Measurements from ENCODE around the gene ARMH2. TPM values are rescaled to one million over a fixed set of nuclear protein-coding genes. Genes with fewer than 3 reads are reported as not detected.

ARMH2 gene
- total RNA-seq, 1 donor from 2014 or later: not detected

GRCh38 chr6:24831771-24832716 is 33.3 kb upstream of the ARMH2 start:
- H3K27ac ChIP-seq (ENCODE audit: low read depth, low read length): no peak overlapping the region
- no peaks in the 10 kb centered on the region for H3K79me2 ChIP-seq (ENCODE audit: insufficient read depth, low read length)
- TF ChIP-seq EZH2 (IDR thresholded peaks at IDR 0.05; ENCODE audit: insufficient read depth, low read length): no peak
- TF ChIP-seq, protein P1, sequence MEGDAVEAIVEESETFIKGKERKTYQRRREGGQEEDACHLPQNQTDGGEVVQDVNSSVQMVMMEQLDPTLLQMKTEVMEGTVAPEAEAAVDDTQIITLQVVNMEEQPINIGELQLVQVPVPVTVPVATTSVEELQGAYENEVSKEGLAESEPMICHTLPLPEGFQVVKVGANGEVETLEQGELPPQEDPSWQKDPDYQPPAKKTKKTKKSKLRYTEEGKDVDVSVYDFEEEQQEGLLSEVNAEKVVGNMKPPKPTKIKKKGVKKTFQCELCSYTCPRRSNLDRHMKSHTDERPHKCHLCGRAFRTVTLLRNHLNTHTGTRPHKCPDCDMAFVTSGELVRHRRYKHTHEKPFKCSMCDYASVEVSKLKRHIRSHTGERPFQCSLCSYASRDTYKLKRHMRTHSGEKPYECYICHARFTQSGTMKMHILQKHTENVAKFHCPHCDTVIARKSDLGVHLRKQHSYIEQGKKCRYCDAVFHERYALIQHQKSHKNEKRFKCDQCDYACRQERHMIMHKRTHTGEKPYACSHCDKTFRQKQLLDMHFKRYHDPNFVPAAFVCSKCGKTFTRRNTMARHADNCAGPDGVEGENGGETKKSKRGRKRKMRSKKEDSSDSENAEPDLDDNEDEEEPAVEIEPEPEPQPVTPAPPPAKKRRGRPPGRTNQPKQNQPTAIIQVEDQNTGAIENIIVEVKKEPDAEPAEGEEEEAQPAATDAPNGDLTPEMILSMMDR (IDR thresholded peaks at IDR 0.05; ENCODE audit: insufficient read depth, low read depth, low read length): no peak
- H3K9me3 ChIP-seq (ENCODE audit: insufficient read depth, low read depth, low read length): no peaks in the 10 kb centered on the region
- Mint-ChIP-seq H3K27me3 (ENCODE audit: low read depth, unreplicated experiment) (peaks cover 5% of the 10 kb centered on the region), H3K36me3 (ENCODE audit: low read depth, unreplicated experiment) (no peaks in the 10 kb centered on the region), H3K9me3 (ENCODE audit: unreplicated experiment) (peaks cover 7% of the 10 kb centered on the region), H3K27ac (ENCODE audit: unreplicated experiment) (no peak overlapping the region), H3K4me3 (ENCODE audit: unreplicated experiment) (no peak overlapping the region), H3K4me1 (ENCODE audit: low read depth, unreplicated experiment) (no peaks in the 10 kb centered on the region)
- H3K4me3 ChIP-seq (ENCODE audit: insufficient read depth, low read depth, low read length): no peak overlapping the region
- no peaks in the 10 kb centered on the region for H3K4me1 ChIP-seq (ENCODE audit: insufficient read depth, low read length)
- H2AFZ ChIP-seq (ENCODE audit: low read depth, low read length): no peak overlapping the region
- FAIRE-seq (no peak), DNase-seq (ENCODE audit: low read depth) (peak; percentile 11)
- H3K4me2 ChIP-seq (ENCODE audit: low read length): peak overlapping the region; percentile 5
- H4K20me1 ChIP-seq (ENCODE audit: insufficient read depth, low read length): no peaks in the 10 kb centered on the region
- H3K27me3 ChIP-seq (ENCODE audit: insufficient read depth, low read length): no peaks in the 10 kb centered on the region
- no peaks in the 10 kb centered on the region for H3K36me3 ChIP-seq (ENCODE audit: insufficient read depth, low read length)
- H3K9ac ChIP-seq (ENCODE audit: low read length): peak overlapping the region; percentile 3

DNA sequence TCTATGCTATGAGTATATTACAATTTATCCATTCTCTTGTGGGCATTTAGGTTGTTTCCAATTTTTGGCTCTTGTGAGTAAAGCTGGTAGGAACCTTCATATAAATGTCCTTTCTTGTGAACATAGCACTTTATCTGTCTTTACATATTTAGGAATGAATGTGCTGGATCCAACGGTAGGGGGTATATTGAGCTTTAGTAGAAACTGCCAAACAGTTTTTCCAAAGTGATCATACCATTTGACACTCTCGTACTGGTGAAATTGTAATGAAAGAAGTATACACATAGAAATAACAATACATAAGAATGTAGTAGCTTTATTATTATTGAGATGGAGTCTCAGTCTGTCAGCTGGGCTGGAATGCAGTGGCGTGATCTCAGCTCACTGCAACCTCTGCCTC is 30.9 kb upstream of the ARMH2 start:
- Histone ChIP-seq H3K36me3 (ENCODE audit: insufficient read depth, low read length) (no peaks in the 10 kb centered on the region), H3K9ac (ENCODE audit: low read length) (no peak overlapping the region), H3K4me1 (ENCODE audit: insufficient read depth, low read length) (no peaks in the 10 kb centered on the region), H4K20me1 (ENCODE audit: insufficient read depth, low read length) (no peaks in the 10 kb centered on the region), H3K9me3 (ENCODE audit: insufficient read depth, low read depth, low read length) (no peaks in the 10 kb centered on the region), H3K4me2 (ENCODE audit: low read length) (no peak overlapping the region), H2AFZ (ENCODE audit: low read depth, low read length) (no peak overlapping the region), H3K27me3 (ENCODE audit: insufficient read depth, low read length) (no peaks in the 10 kb centered on the region), H3K27ac (ENCODE audit: low read depth, low read length) (no peak overlapping the region), H3K4me3 (ENCODE audit: insufficient read depth, low read depth, low read length) (no peak overlapping the region), H3K79me2 (ENCODE audit: insufficient read depth, low read length) (no peaks in the 10 kb centered on the region)
- Mint-ChIP-seq H3K4me1 (ENCODE audit: low read depth, unreplicated experiment) (no peaks in the 10 kb centered on the region), H3K36me3 (ENCODE audit: low read depth, unreplicated experiment) (no peaks in the 10 kb centered on the region), H3K27me3 (ENCODE audit: low read depth, unreplicated experiment) (peaks cover 5% of the 10 kb centered on the region), H3K9me3 (ENCODE audit: unreplicated experiment) (peaks cover 3% of the 10 kb centered on the region), H3K4me3 (ENCODE audit: unreplicated experiment) (no peak overlapping the region), H3K27ac (ENCODE audit: unreplicated experiment) (no peak overlapping the region)
- no peak for TF ChIP-seq EZH2 (IDR thresholded peaks at IDR 0.05; ENCODE audit: insufficient read depth, low read length)
- TF ChIP-seq, protein P1 (IDR thresholded peaks at IDR 0.05; ENCODE audit: insufficient read depth, low read depth, low read length): no peak
- DNase-seq (ENCODE audit: low read depth) (no peak), FAIRE-seq (no peak)

GRCh38 chr6:24827970-24828369 is 29.3 kb upstream of the ARMH2 start:
- TF ChIP-seq EZH2 (IDR thresholded peaks at IDR 0.05; ENCODE audit: insufficient read depth, low read length): no peak
- TF ChIP-seq, protein P1 (IDR thresholded peaks at IDR 0.05; ENCODE audit: insufficient read depth, low read depth, low read length): no peak
- DNase-seq (ENCODE audit: low read depth): no peak
- FAIRE-seq: no peak
- no peak overlapping the region for H3K4me2 ChIP-seq (ENCODE audit: low read length)
- H3K4me3 Mint-ChIP-seq (ENCODE audit: unreplicated experiment): no peak overlapping the region
- H3K27me3 Mint-ChIP-seq (ENCODE audit: low read depth, unreplicated experiment): peaks cover 5% of the 10 kb centered on the region
- H3K4me1 Mint-ChIP-seq (ENCODE audit: low read depth, unreplicated experiment): no peaks in the 10 kb centered on the region
- no peak overlapping the region for H3K4me3 ChIP-seq (ENCODE audit: insufficient read depth, low read depth, low read length)
- no peak overlapping the region for H3K9ac ChIP-seq (ENCODE audit: low read length)
- no peak overlapping the region for H2AFZ ChIP-seq (ENCODE audit: low read depth, low read length)
- no peaks in the 10 kb centered on the region for H4K20me1 ChIP-seq (ENCODE audit: insufficient read depth, low read length)
- H3K4me1 ChIP-seq (ENCODE audit: insufficient read depth, low read length): no peaks in the 10 kb centered on the region
- no peaks in the 10 kb centered on the region for H3K36me3 ChIP-seq (ENCODE audit: insufficient read depth, low read length)
- no peaks in the 10 kb centered on the region for H3K27me3 ChIP-seq (ENCODE audit: insufficient read depth, low read length)
- H3K79me2 ChIP-seq (ENCODE audit: insufficient read depth, low read length): no peaks in the 10 kb centered on the region
- no peak overlapping the region for H3K27ac Mint-ChIP-seq (ENCODE audit: unreplicated experiment)
- H3K27ac ChIP-seq (ENCODE audit: low read depth, low read length): no peak overlapping the region
- H3K9me3 Mint-ChIP-seq (ENCODE audit: unreplicated experiment): no peaks in the 10 kb centered on the region
- no peaks in the 10 kb centered on the region for H3K36me3 Mint-ChIP-seq (ENCODE audit: low read depth, unreplicated experiment)
- H3K9me3 ChIP-seq (ENCODE audit: insufficient read depth, low read depth, low read length): no peaks in the 10 kb centered on the region
